RWPE1 (cell line): ENCODE measurements around the gene ATE1.

ENCODE experiments used
- CTCF ChIA-PET: fragments of 350-600 bp; sonication (Branson Sonifier 250); formaldehyde crosslinking; extraction: SDS; loops from one replicate; lab custom pipeline; 2021; lab: Yijun Ruan, JAX
- POLR2A ChIA-PET: fragments of 400-600 bp; formaldehyde crosslinking; extraction: SDS; loops from one replicate; lab custom pipeline; 2020; ENCODE audit warnings: antibody characterized with exemption; ENCODE audit not compliant: low non-redundant PET; lab: Yijun Ruan, JAX
- DNase-seq: peaks from one replicate; pipeline ENCODE4 v3.0.0; 2012; ENCODE audit warnings: low spot score
- H3K27ac ChIP-seq: fragments of 450-650 bp; 2 replicates; pipeline ENCODE4 v1.5.1; 2017
- CTCF ChIP-seq: fragments of 450-650 bp; conservative IDR thresholded peaks from 2 replicates; pipeline ENCODE4 v1.5.1; 2017; ENCODE audit warnings: low read depth, mild to moderate bottlenecking

ATE1 gene

GRCh38 chr10:121873236-121873635, 54.6 kb downstream of the ATE1 start:
- DNase-seq, result peak; percentile 13
- CTCF ChIA-PET, result interaction anchor here (0.6 kb wide), 1 partner anchor 215 kb away, joined by 4 read pairs; no protein-coding TSS in a partner anchor
- POLR2A ChIA-PET, result no interaction called here
- H3K27ac ChIP-seq, result no peak overlapping the region
- TF ChIP-seq CTCF, result no peak

- TF ChIP-seq CTCF, result no peak
- ChIA-PET CTCF (no interaction called here), POLR2A (no interaction called here)
- no peak overlapping the region for H3K27ac ChIP-seq
- DNase-seq, result no peak
These were observed 57.4 kb downstream of the ATE1 start for GRCh38 chr10:121870413-121870812.

- DNase-seq, result no peak
- TF ChIP-seq CTCF, result no peak
- H3K27ac ChIP-seq, result no peak overlapping the region
- CTCF ChIA-PET, result no interaction called here
- POLR2A ChIA-PET, result no interaction called here
These were observed 62.3 kb downstream of the ATE1 start for GRCh38 chr10:121865554-121865953.

GRCh38 chr10:121864653-121865052, 63.2 kb downstream of the ATE1 start:
- no peak for DNase-seq
- ChIA-PET POLR2A (no interaction called here), CTCF (interaction anchor here (0.5 to 0.9 kb wide), 2 partner anchors 35 to 281 kb away, joined by 3 read pairs; no protein-coding TSS in a partner anchor)
- H3K27ac ChIP-seq, result no peak overlapping the region
- no peak for TF ChIP-seq CTCF

- ChIA-PET CTCF (interaction anchor here (0.9 kb wide), 1 partner anchor 36 kb away, joined by 3 read pairs; no protein-coding TSS in a partner anchor), POLR2A (no interaction called here)
- no peak overlapping the region for H3K27ac ChIP-seq
- TF ChIP-seq CTCF, result no peak
- no peak for DNase-seq
These were observed 63.7 kb downstream of the ATE1 start for GRCh38 chr10:121864168-121864567.

GRCh38 chr10:121862649-121863048, 65.2 kb downstream of the ATE1 start:
- POLR2A ChIA-PET, result no interaction called here

More at GRCh38 chr10:121862649-121863048, 65.2 kb downstream of the ATE1 start:
- CTCF ChIA-PET, result interaction anchor here (0.6 kb wide), 1 partner anchor 352 kb away, joined by 3 read pairs; no protein-coding TSS in a partner anchor
- no peak for DNase-seq
- no peak for TF ChIP-seq CTCF
- no peak overlapping the region for H3K27ac ChIP-seq
